ENCODE results near the gene ADGRG4. TPM values are rescaled to one million over a fixed set of nuclear protein-coding genes. Genes with fewer than 3 reads are reported as not detected.

Gene ADGRG4
- total RNA-seq, 1 donor from 2014 or later: under 0.01 TPM

DNA sequence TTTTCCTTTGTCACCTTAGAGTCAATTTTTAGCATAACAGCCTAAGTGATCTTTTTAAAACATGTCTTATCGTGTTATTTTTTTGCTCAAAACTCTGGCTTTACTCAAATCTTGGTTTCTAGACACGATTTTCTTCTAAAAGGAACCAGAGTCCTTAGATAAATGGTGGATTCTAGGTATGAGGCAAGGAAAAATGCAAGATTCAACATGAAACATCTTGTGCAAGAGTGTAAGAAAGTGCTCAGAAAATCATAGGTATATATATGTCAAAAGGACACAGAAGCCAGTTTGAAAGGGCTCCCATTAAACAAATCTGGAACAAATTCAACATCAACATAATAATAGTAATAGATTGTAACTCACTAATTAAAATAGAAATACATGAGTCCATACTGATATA, 8.1 kb upstream of the ADGRG4 start:
- no peak overlapping the region for H3K4me3 ChIP-seq (ENCODE audit: low read length in 3 of 3)
- H3K9ac ChIP-seq (ENCODE audit: low read depth in 1 of 3, low read length in 3 of 3): no peak overlapping the region
- no peaks in the 10 kb centered on the region for H3K36me3 ChIP-seq (ENCODE audit: control insufficient read depth in 3 of 3, insufficient read depth in 3 of 3, low read length in 3 of 3)
- peaks cover 0 to 2% (median 0%) of the 10 kb centered on the region in 3 donors for H3K27me3 ChIP-seq (ENCODE audit: control insufficient read depth in 3 of 3, insufficient read depth in 3 of 3, low read length in 3 of 3)
- no peak overlapping the region for H3K27ac ChIP-seq (ENCODE audit: low read depth, low read length)
- H3K9me3 ChIP-seq (ENCODE audit: control insufficient read depth in 3 of 3, low read length in 3 of 3): no peaks in the 10 kb centered on the region
- no peaks in the 10 kb centered on the region for H3K4me1 ChIP-seq (ENCODE audit: control insufficient read depth in 3 of 3, insufficient read depth in 3 of 3, low read length in 3 of 3)

- H3K36me3 ChIP-seq (ENCODE audit: control insufficient read depth in 3 of 3, insufficient read depth in 3 of 3, low read length in 3 of 3): no peaks in the 10 kb centered on the region
- no peak overlapping the region for H3K4me3 ChIP-seq (ENCODE audit: low read length in 3 of 3)
- H3K27me3 ChIP-seq (ENCODE audit: control insufficient read depth in 3 of 3, insufficient read depth in 3 of 3, low read length in 3 of 3): peaks cover 0 to 2% (median 0%) of the 10 kb centered on the region in 3 donors
- no peaks in the 10 kb centered on the region for H3K4me1 ChIP-seq (ENCODE audit: control insufficient read depth in 3 of 3, insufficient read depth in 3 of 3, low read length in 3 of 3)
- no peak overlapping the region for H3K9ac ChIP-seq (ENCODE audit: low read depth in 1 of 3, low read length in 3 of 3)
- H3K27ac ChIP-seq (ENCODE audit: low read depth, low read length): no peak overlapping the region
- no peaks in the 10 kb centered on the region for H3K9me3 ChIP-seq (ENCODE audit: control insufficient read depth in 3 of 3, low read length in 3 of 3)
These were observed 5.4 kb upstream of the ADGRG4 start for GRCh38 chrX:136295380-136295779.

DNA sequence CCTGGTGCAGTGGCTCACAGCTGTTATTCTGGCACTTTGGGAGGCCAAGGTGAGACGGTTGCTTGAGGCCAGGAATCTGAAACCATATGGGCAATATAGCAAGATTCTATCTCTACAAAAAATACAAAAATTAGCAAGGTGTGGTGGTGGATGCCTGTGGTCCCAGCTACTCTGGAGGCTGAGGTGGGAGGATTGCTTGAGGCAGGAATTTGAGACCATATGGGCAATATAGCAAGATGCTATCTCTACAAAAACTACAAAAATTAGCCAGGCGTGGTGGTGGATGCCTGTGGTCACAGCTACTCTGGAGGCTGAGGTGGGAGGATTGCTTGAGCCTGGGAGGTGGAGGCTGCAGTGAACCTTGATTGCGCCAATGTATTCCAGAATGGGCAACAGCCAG, 2.3 kb downstream of the ADGRG4 start:
- Histone ChIP-seq H3K9ac (ENCODE audit: low read depth in 1 of 3, low read length in 3 of 3) (no peak overlapping the region), H3K36me3 (ENCODE audit: control insufficient read depth in 3 of 3, insufficient read depth in 3 of 3, low read length in 3 of 3) (no peaks in the 10 kb centered on the region), H3K4me3 (ENCODE audit: low read length in 3 of 3) (no peak overlapping the region), H3K9me3 (ENCODE audit: control insufficient read depth in 3 of 3, low read length in 3 of 3) (no peaks in the 10 kb centered on the region), H3K4me1 (ENCODE audit: control insufficient read depth in 3 of 3, insufficient read depth in 3 of 3, low read length in 3 of 3) (no peaks in the 10 kb centered on the region), H3K27me3 (ENCODE audit: control insufficient read depth in 3 of 3, insufficient read depth in 3 of 3, low read length in 3 of 3) (no peaks in the 10 kb centered on the region), H3K27ac (ENCODE audit: low read depth, low read length) (no peak overlapping the region)

DNA sequence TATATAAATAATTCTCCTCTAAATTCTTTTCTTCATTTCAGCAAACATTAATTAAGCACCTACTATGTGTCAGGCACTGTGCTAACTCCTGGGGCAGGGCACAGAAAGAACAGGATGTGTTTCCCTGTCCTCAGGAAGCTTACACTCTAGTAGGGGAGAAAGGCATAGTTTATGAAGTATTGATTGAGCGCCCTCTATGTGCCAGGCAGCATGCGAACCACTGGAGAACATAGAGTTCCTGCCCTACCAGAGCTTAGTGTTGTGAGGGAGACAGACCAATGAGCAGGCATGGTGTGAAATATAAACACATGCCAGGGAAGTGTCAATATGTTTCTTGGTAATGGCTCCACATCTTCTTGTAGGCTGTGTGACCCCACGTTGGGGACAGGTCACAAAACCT, 3.7 kb downstream of the ADGRG4 start:
- no peak overlapping the region for H3K4me3 ChIP-seq (ENCODE audit: low read length in 3 of 3)
- H3K36me3 ChIP-seq (ENCODE audit: control insufficient read depth in 3 of 3, insufficient read depth in 3 of 3, low read length in 3 of 3): no peaks in the 10 kb centered on the region
- no peaks in the 10 kb centered on the region for H3K27me3 ChIP-seq (ENCODE audit: control insufficient read depth in 3 of 3, insufficient read depth in 3 of 3, low read length in 3 of 3)
- no peak overlapping the region for H3K27ac ChIP-seq (ENCODE audit: low read depth, low read length)
- H3K4me1 ChIP-seq (ENCODE audit: control insufficient read depth in 3 of 3, insufficient read depth in 3 of 3, low read length in 3 of 3): no peaks in the 10 kb centered on the region
- H3K9ac ChIP-seq (ENCODE audit: low read depth in 1 of 3, low read length in 3 of 3): no peak overlapping the region
- H3K9me3 ChIP-seq (ENCODE audit: control insufficient read depth in 3 of 3, low read length in 3 of 3): no peaks in the 10 kb centered on the region

GRCh38 chrX:136306182-136306581, 5.4 kb downstream of the ADGRG4 start:
- H3K27ac ChIP-seq (ENCODE audit: low read depth, low read length): no peak overlapping the region
- H3K9me3 ChIP-seq (ENCODE audit: control insufficient read depth in 3 of 3, low read length in 3 of 3): no peaks in the 10 kb centered on the region
- no peak overlapping the region for H3K9ac ChIP-seq (ENCODE audit: low read depth in 1 of 3, low read length in 3 of 3)
- no peaks in the 10 kb centered on the region for H3K27me3 ChIP-seq (ENCODE audit: control insufficient read depth in 3 of 3, insufficient read depth in 3 of 3, low read length in 3 of 3)
- no peaks in the 10 kb centered on the region for H3K36me3 ChIP-seq (ENCODE audit: control insufficient read depth in 3 of 3, insufficient read depth in 3 of 3, low read length in 3 of 3)
- H3K4me1 ChIP-seq (ENCODE audit: control insufficient read depth in 3 of 3, insufficient read depth in 3 of 3, low read length in 3 of 3): no peaks in the 10 kb centered on the region
- no peak overlapping the region for H3K4me3 ChIP-seq (ENCODE audit: low read length in 3 of 3)

DNA sequence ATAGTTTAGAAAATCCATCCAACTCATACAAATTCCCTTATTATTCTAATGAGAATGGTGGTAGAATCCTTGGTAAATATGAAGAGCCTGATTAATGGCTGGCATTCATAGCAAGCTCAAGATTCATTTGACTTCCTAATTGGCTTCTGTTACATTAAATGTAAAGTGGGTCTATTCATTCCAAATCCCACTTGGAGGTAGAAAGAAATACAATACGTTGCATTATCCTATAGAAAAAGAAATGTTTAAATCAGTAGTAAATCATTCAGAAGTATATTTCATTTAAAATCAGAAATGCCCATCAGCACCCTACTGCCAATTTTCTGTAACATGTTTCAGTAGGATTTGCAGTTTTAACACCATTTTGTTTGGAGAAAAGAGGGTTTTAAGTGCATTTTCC, 6.7 kb downstream of the ADGRG4 start:
- H3K9me3 ChIP-seq (ENCODE audit: control insufficient read depth in 3 of 3, low read length in 3 of 3): no peaks in the 10 kb centered on the region
- H3K27me3 ChIP-seq (ENCODE audit: control insufficient read depth in 3 of 3, insufficient read depth in 3 of 3, low read length in 3 of 3): no peaks in the 10 kb centered on the region
- H3K4me1 ChIP-seq (ENCODE audit: control insufficient read depth in 3 of 3, insufficient read depth in 3 of 3, low read length in 3 of 3): no peaks in the 10 kb centered on the region
- no peak overlapping the region for H3K9ac ChIP-seq (ENCODE audit: low read depth in 1 of 3, low read length in 3 of 3)
- no peak overlapping the region for H3K27ac ChIP-seq (ENCODE audit: low read depth, low read length)
- H3K4me3 ChIP-seq (ENCODE audit: low read length in 3 of 3): no peak overlapping the region
- no peaks in the 10 kb centered on the region for H3K36me3 ChIP-seq (ENCODE audit: control insufficient read depth in 3 of 3, insufficient read depth in 3 of 3, low read length in 3 of 3)

- no peak overlapping the region for H3K27ac ChIP-seq (ENCODE audit: low read depth, low read length)
These were observed 9.6 kb downstream of the ADGRG4 start for GRCh38 chrX:136310411-136310810.

GRCh38 chrX:136318156-136318555, 17.4 kb downstream of the ADGRG4 start:
- Histone ChIP-seq H3K27me3 (ENCODE audit: control insufficient read depth in 3 of 3, insufficient read depth in 3 of 3, low read length in 3 of 3) (no peaks in the 10 kb centered on the region), H3K4me3 (ENCODE audit: low read length in 3 of 3) (no peak overlapping the region), H3K27ac (ENCODE audit: low read depth, low read length) (no peak overlapping the region), H3K36me3 (ENCODE audit: control insufficient read depth in 3 of 3, insufficient read depth in 3 of 3, low read length in 3 of 3) (no peaks in the 10 kb centered on the region), H3K9ac (ENCODE audit: low read depth in 1 of 3, low read length in 3 of 3) (no peak overlapping the region), H3K9me3 (ENCODE audit: control insufficient read depth in 3 of 3, low read length in 3 of 3) (no peaks in the 10 kb centered on the region), H3K4me1 (ENCODE audit: control insufficient read depth in 3 of 3, insufficient read depth in 3 of 3, low read length in 3 of 3) (no peaks in the 10 kb centered on the region)

More at GRCh38 chrX:136310411-136310810, 9.6 kb downstream of the ADGRG4 start:
- no peak overlapping the region for H3K9ac ChIP-seq (ENCODE audit: low read depth in 1 of 3, low read length in 3 of 3)
- H3K27me3 ChIP-seq (ENCODE audit: control insufficient read depth in 3 of 3, insufficient read depth in 3 of 3, low read length in 3 of 3): no peaks in the 10 kb centered on the region
- H3K9me3 ChIP-seq (ENCODE audit: control insufficient read depth in 3 of 3, low read length in 3 of 3): no peaks in the 10 kb centered on the region
- no peaks in the 10 kb centered on the region for H3K36me3 ChIP-seq (ENCODE audit: control insufficient read depth in 3 of 3, insufficient read depth in 3 of 3, low read length in 3 of 3)
- no peaks in the 10 kb centered on the region for H3K4me1 ChIP-seq (ENCODE audit: control insufficient read depth in 3 of 3, insufficient read depth in 3 of 3, low read length in 3 of 3)
- no peak overlapping the region for H3K4me3 ChIP-seq (ENCODE audit: low read length in 3 of 3)

DNA sequence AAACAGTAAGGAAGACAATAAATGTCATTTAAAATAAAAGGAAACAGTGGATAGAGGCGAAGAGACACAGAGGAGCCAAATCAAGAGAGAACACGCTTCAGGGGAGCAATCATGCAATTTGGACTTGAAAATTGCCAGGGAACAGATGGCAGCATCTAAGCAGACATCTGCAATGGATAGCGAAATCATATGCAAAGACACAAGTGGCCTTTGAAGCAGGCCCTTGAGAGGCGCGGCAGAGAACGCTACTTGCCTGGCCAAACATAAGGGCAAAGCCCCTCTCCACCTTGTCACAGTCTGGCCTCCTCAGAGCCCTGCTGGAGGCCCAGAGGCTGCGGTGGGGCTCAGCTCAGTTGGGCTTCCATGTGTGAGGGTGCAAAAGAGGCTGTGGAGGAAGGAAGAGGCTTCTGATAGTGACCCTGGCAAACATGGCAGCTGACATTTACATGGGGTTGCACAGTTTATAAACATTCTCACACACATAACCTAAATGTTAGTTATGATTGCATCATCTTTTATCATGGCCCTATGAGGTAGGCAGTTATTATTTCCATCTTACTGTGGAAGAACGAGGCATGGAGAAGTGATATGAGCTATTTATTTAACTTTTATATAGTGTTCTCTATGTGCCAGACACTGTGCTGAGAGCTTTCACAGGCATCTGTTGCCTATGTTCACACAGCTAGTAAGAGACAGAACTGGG, 18.3 kb downstream of the ADGRG4 start:
- H3K27ac ChIP-seq (ENCODE audit: low read depth, low read length): no peak overlapping the region
- H3K9ac ChIP-seq (ENCODE audit: low read depth in 1 of 3, low read length in 3 of 3): no peak overlapping the region
- H3K36me3 ChIP-seq (ENCODE audit: control insufficient read depth in 3 of 3, insufficient read depth in 3 of 3, low read length in 3 of 3): no peaks in the 10 kb centered on the region
- no peaks in the 10 kb centered on the region for H3K27me3 ChIP-seq (ENCODE audit: control insufficient read depth in 3 of 3, insufficient read depth in 3 of 3, low read length in 3 of 3)
- no peak overlapping the region for H3K4me3 ChIP-seq (ENCODE audit: low read length in 3 of 3)
- H3K4me1 ChIP-seq (ENCODE audit: control insufficient read depth in 3 of 3, insufficient read depth in 3 of 3, low read length in 3 of 3): no peaks in the 10 kb centered on the region
- H3K9me3 ChIP-seq (ENCODE audit: control insufficient read depth in 3 of 3, low read length in 3 of 3): no peaks in the 10 kb centered on the region

GRCh38 chrX:136319600-136319999, 18.8 kb downstream of the ADGRG4 start:
- Histone ChIP-seq H3K4me1 (ENCODE audit: control insufficient read depth in 3 of 3, insufficient read depth in 3 of 3, low read length in 3 of 3) (no peaks in the 10 kb centered on the region), H3K27me3 (ENCODE audit: control insufficient read depth in 3 of 3, insufficient read depth in 3 of 3, low read length in 3 of 3) (no peaks in the 10 kb centered on the region), H3K9me3 (ENCODE audit: control insufficient read depth in 3 of 3, low read length in 3 of 3) (no peaks in the 10 kb centered on the region), H3K27ac (ENCODE audit: low read depth, low read length) (no peak overlapping the region), H3K9ac (ENCODE audit: low read depth in 1 of 3, low read length in 3 of 3) (no peak overlapping the region), H3K36me3 (ENCODE audit: control insufficient read depth in 3 of 3, insufficient read depth in 3 of 3, low read length in 3 of 3) (no peaks in the 10 kb centered on the region), H3K4me3 (ENCODE audit: low read length in 3 of 3) (no peak overlapping the region)

Data from skeletal muscle tissue (tissue), 4 donors.